CD4-positive, alpha-beta T cell treated with Interleukin-21 for 1 hour (primary cell): ENCODE results near the gene OR7C1.
A peak's percentile ranks its signal among the peaks of the same experiment; 100 is the strongest.
"Not testable (repeated sequence)": the region's sequence is repeated elsewhere in the genome, so short reads cannot be mapped to it uniquely, and the experiment has no call there.

Experiments used
- DNase-seq: peaks from one replicate; pipeline ENCODE4 v3.0.0-alpha.2; 2020

Gene OR7C1

DNA sequence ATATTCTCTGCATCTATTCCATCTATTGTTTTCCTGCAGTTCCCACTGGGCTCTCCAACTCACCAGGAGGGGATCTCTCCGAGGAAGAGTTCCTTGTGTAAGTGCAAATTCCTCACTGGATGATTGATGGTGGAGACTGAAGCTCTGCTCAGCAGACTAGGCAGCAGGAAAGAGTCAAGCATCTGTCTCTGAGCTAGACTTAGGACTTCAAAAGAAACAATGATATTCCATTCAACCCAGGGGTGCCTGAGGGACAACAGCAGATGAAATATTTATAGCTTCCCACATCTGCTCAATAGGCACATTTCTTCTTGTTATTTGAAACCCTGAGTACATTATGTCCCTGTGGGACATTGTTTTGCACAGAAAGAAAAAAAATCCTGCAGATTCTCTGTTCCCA, at the start of gene OR7C1, which contains the start of gene OR7A5:
OR7C1 (minus strand) TSS at position 175 of the 400 bp plus-strand sequence. CDS start 35,049 bp downstream, outside the sequence.
OR7A5 (minus strand) TSS at position 175 of the 400 bp plus-strand sequence. CDS start 6,944 bp downstream, outside the sequence.
- no peak for DNase-seq

DNA sequence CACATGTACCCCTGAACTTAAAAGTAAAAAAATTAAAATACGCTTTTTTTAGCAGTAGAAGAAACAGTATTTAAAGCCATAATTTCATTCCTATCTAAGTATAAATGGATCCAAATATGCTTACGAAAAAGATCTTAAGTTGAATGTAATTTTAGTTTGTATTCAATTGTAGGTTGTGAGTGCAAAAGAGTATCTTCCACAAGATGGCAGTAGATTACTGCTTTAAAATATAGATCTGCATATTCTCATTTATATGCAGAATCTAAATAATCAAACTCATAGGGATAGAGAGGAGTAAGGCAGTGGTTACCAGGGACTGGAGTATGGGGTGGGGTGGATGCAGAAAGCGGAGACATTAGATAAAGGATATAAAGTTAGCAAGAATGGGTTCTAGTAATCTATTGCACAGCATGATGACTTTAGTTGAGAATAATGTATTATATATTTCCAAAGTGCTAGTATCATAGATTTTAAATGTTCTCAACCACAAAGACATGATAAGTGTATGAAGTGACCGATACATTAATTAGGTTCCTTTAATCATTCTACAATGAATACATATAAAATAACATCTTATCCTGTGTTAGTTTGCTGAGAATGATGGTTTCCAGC, 36.7 kb upstream of the OR7C1 start:
- DNase-seq = no peak

DNA sequence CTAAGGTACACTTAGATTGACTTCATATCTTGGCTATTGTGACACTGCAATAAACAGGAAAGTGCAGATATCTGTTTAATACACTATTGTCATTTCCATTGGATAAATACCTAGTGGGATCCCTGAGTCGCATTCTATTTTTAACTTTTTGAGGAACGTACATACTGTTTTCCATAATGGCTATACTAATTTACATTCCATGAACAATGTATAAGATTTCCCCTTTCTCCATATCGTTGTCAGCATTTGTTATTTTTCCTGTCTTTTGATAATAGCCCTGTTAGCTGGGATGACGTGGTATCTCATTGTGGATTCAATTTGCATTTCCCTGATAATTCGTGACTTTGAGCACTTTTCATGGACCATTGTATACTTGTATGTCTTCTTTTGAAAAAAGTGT, 33.5 kb upstream of the OR7C1 start:
- no peak for DNase-seq

DNA sequence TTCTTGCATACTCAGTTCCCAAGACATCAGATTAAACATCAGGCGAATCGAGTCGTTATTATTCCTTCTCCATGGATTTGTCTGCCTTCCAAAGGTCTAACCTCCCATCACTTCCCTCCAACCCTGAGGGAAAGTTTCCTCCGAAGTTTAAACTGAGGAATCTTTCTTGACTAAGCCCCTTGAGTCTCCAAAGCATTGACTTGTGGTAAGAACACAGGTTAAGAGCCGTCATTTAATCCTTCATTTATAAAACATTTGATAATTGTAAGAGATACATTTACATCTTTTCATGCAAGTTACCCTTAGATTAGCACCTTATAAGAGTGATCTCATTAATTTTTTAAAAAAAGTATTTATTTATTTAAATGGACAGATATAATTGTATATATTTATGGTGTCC, 13.8 kb upstream of the OR7C1 start, which contains the start of gene OR7A10:
OR7A10 (minus strand) TSS at position 101 of the 400 bp plus-strand sequence. CDS start 7,045 bp downstream, outside the sequence.
- no peak for DNase-seq

DNA sequence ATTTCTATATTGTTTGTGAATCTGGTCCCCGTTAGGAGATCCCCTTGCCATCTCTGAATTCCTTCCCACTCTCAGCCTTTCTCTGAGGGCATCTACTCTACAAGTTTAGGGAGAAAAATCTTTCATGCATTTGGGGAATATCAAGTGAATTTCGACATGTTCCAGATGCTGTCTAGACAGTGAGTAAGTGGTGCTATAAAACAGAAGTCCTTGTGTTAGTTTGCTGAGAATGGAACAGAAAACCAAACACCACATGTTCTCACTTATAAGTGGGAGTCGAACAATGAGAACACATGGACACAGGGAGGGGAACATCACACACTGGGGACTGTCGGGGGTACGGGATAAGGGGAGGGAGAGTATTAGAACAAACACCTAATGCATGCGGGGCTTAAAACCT, 8.6 kb upstream of the OR7C1 start:
- DNase-seq = no peak

DNA sequence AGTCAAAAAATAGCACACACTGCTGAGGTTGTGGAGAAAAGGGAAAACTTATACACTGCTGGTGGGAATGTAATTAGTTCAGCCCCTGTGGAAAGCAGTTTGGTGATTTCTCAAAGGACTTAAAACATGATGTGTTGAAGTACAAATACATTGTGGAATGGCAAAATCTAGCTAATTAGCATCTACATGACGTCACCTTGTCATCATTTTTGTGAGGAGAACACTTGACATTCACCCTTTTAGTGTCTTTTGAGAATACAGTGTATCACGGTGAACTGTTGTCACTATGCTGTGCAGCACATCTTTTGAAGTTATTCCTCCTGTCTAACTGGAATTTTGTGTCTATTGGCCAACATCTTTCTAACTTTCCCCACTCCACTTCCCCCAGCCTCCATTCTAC, 8.2 kb upstream of the OR7C1 start:
- no peak for DNase-seq

DNA sequence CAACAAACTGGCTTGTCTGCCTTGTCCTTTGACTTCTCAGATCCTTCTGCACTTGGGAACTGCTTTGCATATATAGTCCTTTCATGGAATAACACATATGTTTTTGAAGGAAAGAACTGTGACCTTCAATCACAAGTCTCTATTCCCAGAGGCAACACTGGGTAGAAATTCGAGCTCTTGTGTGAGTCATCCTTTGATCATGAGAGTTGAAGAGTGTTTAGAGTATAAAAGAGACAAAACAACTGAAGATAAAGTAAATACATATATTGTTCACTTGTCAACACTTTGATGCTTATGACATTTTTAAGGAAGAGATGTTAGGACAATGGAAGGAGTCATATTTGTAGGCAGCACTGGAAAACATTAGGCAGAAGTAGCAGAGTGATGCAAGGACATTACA, 5.2 kb upstream of the OR7C1 start:
- no peak for DNase-seq

DNA sequence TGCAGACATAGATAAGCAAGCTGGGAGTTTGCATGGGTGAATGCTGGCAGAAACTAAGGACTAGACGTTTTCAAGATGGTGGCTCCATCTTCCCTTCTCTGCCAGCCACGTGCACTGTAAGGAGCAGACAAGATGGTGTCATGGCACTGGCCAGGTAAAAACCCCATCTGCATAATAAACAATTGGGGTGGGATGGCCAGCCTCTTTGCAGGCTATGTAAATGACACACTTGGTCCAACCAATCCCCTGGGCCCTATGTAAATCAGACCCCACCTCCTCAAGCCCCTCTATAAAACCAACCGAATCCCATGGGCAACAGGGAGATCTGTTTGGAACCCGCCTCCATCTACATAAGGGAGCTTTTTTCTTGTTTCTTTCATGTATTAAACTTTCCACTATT, 2.4 kb upstream of the OR7C1 start:
- DNase-seq = no peak

DNA sequence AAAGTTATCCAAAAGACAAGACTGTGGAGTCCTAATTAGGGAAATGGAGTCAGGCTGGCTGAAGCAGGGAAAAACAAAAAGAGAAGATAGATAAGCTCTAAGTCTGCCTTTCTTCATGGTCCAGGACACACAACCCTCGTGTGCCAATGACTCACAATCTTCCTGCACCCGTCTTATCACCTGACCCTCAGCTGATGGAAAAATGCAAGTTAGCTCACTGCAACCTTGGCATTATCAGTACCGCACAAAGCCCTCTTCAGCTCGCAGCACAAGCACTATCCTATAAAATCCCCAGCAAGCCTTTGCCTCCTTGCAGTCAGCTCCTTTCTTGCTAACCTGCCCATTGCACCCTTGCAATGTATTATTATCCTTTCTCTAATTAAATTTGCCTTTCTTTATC, 4.3 kb downstream of the OR7C1 start:
- no peak for DNase-seq

DNA sequence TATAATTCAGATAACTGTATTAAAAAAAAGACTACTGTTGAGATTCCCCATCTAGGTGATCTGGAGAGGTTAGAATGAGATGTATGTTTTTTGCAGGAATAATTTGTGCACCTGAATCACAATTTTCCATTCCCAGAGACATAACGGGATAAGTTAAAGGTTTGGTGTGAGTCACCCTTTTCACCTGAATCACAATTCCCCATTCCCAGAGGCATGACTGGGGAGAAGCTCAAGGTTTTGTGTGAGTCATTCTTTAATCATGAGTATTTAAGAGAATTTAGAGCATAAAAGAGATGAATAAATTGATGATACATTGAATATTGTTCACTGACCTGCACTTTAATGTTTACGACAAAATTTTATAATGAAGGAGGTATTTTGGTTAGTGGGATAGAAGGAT, 9.0 kb downstream of the OR7C1 start:
- no peak for DNase-seq

DNA sequence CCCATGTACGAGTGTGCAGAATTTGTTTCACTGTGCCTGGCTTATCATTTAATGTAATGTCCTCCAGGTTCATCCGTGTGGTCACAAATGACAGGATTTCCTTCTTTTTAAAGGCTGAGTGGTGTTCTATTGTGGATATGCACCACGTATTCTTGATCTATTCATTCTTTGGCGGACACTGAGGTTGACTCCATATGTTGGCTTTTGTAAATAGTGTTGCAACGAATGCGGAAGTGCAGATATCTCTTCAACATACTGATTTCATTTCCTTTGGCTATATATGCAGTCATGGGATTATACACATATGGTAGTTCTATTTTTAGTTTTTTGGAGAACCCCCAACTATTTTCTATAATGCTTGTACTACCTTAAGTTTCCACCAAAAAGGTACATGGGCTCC, 13.0 kb downstream of the OR7C1 start:
- no peak for DNase-seq

DNA sequence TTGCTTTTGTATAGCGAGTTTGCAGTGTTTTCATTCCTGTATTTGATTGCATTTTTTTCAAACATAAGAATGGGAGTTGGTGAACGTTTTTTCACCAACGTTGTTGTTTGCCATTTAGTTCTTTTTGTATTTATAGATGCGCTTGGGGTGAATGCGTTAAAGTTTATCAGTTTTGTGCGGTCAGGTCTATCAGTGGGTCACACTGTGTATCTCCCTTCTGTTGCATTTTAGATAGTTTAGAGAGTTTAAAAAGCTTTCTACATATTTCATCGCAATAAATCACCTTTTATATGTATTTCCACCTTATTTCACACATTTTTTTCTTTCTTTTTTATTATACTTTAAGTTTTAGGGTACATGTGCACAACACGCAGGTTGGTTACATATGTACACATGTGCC, 16.4 kb downstream of the OR7C1 start:
- no peak for DNase-seq

DNA sequence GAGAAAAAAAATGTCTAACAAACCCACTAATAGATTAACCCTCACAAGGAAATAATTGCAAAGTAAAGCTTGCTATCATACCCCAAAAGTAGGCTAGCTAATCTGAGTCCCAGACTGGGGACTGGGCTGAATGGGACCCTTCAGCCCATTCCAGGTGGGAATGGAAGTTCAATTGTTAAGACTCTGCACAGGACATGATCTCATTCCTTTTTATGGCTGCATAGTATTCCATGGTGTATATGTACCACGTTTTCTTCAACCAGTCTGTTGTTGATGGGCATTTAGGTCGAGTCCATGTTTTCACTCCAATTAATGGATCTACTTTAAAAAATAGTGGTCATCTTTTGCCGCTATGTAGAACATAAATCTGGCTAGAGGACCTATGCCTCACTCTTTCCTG, 17.9 kb downstream of the OR7C1 start:
- DNase-seq = no peak

DNA sequence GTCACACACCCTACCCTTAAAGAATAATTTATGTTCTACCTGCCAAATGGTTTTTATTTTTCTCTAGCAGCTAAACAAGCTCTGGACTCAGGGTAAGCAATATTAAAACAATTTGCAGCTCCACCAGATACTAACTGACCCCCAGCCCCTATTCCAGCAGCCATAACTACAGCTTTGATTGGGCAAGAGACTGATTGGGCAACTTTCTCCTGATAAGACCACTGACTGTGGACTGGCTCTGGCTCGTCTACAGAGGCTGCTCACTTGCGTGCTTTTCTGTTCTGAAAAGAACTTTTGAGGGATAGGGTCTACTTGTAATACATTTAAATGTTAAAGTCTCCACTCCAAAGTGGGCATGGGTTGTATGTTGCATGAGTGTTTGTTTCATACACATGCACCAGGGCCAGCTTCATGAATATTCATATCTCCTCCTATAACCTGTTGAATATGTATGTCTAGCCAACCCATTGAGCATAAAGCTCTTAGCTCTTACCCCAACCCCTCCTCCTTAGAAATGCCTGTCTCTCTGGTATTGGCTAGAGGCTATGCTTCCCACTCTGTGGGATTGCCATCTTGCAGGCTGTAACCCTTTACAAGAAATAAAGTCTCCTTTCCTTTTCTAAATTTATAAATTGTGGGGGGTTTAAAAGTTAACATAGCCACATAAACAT, 19.9 kb downstream of the OR7C1 start:
- DNase-seq = no peak

DNA sequence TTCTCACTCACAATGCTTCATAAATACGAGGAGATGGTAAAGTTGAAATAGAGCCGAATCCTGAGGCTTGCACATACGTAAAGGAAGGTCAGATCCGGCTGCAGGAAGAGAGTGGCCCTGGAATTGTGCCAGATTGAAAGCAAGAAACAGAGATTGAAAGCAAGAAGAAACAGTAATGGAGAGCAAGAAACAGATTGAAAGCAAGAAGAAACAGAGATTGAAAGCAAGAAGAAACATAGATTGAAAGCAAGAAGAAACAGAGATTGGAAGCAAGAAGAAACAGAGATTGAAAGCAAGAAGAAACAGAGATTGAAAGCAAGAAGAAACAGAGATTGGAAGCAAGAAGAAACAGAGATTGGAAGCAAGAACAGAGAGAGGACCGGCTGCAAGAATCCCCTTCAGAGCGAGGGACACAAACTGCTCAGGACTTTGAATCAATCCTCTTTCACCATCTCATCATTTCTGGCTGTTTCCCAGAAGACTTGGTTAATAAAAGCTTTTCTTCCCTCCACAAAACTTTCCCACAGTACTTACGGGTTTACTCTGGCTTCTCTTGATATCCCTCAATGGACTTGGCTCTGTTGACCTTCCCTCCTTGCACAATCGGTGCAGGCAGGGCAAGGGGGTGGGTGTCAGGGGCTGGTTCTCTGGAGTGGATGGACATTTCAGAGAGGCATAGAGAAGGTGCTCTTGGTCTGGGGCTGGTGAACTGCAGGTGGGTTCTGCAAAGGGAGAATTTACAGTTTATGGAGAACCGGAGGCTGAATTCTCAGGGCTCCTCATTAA, 25.5 kb downstream of the OR7C1 start:
- no peak for DNase-seq

DNA sequence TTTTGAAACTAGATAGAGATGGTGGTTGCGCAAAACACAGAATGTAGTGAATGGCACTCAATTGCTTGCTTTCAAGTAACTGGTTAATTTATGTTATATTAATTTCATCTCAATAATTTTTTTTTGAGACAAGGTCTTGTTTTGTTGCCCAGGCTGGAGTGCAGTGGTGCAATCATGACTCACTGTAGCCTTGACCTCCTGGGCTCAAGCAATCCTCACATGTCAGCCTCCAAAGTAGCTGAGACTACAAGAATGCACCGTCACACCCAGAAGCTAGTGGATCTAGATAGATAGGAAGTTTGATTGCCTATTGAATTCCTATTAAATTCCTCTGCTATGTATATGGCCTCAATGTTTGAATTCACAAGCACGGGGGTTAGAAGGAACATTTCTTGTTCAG, 30.2 kb downstream of the OR7C1 start:
- no peak for DNase-seq

DNA sequence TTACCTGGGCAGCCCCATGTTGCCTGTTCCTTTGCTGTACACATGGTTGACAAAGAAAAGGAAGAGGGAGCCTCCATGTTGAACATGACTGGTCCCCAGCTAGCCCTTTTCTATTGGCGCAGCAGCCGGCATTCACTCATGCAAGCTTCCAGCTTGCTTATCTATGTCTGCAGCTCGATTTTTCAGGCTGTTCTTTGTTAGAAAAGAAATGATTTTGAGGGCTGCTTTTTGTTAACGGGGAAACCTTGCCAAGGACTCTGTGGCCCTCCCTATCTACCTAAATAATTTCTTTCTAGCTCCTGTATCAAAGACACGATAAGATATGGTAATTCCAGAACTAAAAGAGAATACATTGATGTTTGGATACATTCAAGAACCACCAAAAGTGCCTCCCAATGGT, 36.2 kb downstream of the OR7C1 start:
- DNase-seq = no peak

DNA sequence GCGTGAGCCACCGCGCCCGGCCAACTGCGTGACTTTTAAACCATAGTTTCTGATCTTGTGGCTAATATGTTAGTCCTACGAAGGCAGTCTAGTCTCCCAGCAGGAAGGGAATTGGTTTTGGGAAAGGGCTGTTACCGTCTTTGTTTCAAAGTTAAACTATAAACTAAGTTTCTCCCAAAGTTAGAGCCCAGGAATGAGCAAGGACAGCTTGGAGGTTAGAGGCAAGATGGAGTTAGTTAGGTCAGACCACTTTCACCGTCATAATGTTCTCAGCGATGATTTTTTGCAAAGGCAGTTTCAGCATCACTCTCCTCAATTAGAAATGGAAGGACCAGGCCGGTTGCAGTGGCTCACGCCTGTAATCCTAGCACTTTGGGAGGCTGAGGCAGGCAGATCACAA, 39.0 kb downstream of the OR7C1 start:
- no peak for DNase-seq

DNA sequence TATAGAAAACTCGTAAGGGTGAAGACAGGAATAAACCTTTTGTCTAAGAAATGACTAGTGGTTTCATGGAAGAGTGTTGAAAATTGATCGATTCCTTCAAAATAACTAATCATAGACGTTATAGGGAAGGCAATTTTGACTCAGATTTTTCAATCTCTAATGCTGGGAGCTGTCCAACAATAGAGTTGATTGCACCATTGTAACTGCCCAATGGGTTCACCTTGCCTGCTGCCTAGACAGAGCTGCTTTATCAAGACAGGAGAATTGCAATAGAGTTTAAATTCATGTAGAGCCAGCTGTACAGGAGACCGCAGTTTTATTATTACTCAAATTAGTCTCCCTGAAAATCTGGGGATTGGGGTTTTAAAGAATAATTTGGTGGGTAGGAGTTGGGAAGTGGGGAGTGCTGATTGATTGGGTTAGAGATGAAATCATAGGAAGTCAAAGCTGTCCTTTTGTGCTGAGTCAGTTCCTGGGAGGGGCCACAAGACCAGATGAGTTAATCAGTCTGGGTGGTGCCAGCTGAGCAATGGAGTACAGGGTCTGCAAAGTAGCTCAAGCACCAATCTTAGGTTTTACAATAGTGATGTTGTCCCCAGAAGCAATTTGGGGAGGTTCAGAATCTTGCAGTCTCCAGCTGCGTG, 39.8 kb downstream of the OR7C1 start:
- no peak for DNase-seq

DNA sequence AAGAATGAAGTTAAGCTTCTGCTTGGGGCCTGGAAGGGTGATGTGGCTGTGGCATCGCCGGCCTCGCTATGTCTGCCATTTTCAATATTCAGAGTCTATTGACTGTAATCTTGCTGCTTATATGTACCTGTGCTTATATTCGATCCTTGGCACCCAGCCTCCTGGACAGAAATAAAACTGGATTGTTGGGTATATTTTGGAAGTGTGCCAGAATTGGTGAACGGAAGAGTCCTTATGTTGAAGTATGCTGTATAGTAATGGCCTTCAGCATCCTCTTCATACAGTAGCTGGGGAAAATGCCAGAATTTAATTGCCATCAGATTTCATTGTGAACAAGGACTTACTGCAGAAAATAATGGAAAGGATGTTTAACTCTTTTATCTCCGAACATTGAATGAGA, 42.7 kb downstream of the OR7C1 start:
- DNase-seq = not testable (repeated sequence)

DNA sequence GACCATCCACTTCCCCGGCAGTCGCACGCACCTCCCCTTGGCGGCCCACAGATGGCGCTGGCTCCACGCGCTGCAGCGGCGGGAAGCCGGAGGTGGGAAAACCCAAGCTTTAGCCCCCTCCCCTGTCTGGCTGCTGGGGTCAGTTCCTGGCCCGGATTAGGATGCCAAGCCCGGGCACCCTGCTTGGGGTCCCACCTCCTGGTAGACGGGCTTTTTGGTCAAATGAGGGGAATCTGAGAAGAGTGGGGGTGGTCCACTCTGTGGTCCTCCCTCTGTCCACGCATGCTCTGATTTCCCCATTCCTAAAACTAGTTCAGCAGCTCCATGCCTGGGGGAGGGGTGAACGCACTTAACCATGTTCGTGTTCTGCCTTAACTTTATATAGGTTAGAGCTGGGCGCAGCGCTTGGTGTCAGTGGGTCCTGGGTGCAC, 48.5 kb downstream of the OR7C1 start:
- no peak for DNase-seq

DNA sequence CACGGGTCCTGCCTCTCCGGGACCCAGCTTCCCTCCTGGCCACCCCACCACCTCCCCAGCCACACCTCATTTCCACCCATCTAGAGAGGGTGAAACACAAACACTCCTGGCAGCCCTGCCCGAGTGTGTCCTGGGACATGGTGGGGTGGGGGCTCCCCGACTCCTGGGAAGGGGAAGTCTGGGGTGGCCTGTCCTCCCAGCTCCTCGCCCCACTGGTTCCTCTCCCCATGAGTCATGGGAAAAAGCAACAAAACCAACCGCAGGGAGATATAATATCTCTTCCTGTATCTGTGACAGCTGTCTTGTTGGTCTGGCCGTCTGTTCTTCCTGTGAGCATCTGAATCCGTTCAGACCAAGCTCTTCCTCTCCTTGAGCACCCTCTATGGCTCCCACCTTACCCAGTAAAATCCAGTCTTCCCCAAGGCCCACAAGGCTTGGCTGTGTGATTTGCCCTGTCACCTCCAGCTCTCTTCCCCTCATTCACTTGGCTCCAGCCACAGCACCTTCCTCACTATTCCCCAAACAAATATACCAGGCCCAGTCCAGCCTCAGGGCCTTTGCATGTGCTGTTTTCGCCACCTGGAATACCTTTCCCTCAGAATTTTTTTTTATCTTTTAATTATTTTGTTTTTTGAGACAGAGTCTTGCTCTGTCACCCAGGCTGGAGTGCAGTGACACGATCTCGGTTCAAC, 49.7 kb downstream of the OR7C1 start:
- peak; percentile 38 for DNase-seq

DNA sequence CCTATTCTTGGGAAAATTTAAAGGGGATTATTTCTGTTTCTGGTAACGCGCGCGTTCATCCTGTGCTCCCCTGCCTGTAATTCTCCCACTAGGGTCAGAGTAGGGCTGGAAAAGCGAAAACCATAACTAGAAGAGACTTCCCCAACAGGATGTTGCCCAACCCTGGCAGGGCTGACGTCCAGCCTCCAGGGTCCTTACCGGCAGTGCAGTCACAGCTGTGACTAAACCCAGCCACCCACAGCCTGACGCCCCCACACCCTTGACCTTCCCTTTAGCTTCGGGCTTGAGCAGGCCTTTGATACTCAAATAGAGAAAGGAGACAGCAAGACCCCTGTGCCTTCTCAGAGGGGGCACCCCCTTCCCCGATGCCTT, 50.3 kb downstream of the OR7C1 start:
- peak; percentile 24 for DNase-seq
